GM12875 (cell line): ENCODE data around the gene BMF.

Experiments
- H3K4me3 ChIP-seq: one replicate; pipeline ENCODE4 v1.5.1; 2011; ENCODE audit warnings: low read depth, low read length, control low read depth
- TF ChIP-seq, protein P1 (sequence below): IDR thresholded peaks from 2 replicates; pipeline ENCODE4 v1.5.1; 2011; ENCODE audit warnings: low read depth, mild to moderate bottlenecking, control low read depth, inconsistent platforms, low read length, moderate library complexity, borderline replicate concordance; ENCODE audit not compliant: insufficient read depth

BMF gene

DNA sequence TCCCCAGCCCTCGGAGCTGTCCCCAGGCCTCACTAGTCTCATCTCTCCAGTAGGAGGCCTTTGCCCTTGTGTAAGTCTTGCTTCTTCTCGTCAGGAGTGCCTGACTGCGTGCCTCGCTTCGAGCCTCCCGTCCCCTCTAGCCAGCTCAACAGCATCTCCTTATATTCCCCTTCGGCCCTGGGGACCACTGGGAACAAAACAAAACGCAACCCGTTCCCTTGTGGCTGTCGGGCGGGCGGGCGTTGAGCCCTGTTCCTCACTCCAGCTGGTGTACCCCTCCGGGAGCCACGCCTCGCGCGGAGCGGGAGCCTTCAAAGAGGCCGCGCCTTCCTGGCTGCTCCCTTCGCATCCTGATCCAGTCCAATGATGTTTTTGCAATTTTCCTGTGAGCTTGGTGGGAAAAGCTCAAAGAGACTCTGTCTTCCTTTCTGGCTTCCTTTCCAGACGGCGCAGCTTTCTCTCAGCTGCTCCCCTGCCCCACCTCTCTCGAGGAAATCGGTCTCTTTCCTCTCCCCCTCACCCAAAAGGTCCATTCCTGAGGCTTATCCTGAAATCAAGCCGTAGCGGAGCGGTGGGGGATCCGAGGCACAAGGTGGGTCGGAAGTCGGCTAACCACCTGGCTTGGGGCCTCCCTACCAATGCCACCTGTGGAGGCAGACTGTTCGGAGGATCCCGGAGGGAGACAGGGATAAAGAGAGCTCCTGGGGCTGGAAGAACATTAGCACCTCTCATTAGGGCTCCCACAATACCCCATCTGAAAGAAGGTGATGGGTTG is 36.3 kb downstream of the BMF start:
- TF ChIP-seq, protein P1, sequence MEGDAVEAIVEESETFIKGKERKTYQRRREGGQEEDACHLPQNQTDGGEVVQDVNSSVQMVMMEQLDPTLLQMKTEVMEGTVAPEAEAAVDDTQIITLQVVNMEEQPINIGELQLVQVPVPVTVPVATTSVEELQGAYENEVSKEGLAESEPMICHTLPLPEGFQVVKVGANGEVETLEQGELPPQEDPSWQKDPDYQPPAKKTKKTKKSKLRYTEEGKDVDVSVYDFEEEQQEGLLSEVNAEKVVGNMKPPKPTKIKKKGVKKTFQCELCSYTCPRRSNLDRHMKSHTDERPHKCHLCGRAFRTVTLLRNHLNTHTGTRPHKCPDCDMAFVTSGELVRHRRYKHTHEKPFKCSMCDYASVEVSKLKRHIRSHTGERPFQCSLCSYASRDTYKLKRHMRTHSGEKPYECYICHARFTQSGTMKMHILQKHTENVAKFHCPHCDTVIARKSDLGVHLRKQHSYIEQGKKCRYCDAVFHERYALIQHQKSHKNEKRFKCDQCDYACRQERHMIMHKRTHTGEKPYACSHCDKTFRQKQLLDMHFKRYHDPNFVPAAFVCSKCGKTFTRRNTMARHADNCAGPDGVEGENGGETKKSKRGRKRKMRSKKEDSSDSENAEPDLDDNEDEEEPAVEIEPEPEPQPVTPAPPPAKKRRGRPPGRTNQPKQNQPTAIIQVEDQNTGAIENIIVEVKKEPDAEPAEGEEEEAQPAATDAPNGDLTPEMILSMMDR: no peak
- H3K4me3 ChIP-seq: no peak overlapping the region

DNA sequence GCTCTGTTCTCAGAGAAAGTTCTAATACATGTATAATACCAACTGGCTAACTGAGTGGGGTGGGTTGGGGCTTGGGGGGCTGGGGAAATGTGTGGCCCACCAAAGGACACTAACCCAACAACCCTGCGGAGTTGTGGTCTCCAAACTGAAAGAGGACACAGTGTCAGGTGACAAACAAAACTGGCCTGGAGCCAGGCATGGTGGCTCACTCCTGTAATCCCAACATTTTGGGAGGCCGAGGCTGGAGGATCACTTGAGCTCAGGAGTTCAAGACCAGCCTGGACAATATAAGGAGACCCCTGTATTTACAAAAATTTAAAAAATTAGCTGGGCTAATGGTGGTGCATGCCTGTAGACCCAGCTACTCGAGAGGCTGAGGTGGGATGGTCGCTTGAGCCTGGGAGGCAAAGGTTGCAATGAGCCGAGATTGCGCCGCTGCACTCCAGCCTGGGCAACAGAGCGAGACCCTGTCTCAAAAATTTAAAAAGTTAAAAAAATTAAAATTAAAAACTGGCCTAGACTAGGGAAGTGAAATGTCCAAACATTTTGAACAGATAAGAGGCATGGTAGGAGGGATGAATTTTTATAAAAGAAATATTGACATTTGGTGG is 38.0 kb downstream of the BMF start:
- no peak overlapping the region for H3K4me3 ChIP-seq
- TF ChIP-seq, protein P1: no peak

DNA sequence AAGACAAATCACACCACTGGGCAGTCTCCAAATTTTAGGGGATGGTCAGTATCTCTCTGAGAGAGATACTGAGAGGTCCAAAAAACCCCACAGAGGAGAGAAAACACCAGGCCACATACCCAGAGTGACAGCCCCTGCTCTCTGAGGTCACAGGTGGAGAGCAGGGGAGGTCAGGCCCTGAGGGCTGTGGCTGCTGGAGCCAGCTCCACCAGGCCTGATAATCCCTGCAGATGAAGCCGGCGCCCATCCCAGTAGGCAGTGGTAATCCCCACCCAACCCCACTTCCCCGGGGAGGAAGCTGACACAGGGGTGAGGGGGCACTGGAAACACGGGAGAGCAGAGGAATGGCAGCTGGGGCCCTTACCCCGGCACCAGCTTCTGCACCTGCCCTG is 38.5 kb downstream of the BMF start:
- H3K4me3 ChIP-seq: no peak overlapping the region
- TF ChIP-seq, protein P1: no peak

DNA sequence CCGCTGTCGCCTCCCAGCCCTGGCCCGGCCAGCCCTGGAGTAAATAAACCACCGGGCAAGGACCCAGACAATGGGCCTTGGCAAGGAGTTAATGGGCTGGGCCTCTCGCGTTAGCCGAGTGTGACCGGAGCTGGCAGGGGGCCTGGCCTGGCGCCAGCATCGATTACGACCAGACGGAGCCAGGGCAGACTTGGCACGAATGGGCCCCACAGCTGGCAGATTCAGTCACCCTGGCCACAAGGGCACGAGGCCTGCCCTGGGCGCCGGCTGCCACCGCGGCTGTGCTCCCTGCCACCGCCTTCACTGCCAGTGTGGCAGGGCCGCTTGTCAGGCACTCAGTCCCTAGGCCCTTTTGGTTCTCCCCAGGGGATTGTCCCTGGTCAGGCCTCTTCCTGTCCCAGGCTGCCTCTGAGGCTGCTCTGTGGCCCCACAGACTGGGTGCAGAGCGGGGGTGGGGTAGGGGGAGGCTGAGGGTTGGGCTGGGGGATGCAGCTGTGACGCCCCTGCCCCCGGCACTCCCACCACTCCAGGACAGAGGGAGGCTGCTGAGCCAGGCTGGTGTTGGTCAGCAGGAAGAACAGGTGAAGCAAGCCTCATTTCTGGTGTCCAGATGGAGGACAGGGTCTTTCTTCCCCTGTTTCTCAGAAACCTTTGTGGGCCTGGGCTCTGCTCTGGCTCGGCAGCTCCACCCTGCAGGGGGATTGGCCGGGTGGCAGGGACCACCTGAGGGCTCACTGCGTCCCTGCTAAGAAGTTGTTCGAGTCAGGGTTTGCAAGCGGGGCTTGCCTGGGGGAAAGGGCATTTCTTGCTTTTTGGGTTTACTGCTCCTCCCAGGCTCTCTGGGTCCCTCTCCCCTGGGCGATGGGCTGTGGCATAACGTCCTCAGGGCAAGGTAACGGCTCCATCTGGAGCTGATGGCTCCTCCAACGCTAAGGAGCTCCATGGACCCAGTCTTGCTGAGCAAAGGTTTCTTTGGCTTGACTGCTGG is 39.2 kb downstream of the BMF start:
- TF ChIP-seq, protein P1: no peak
- no peak overlapping the region for H3K4me3 ChIP-seq

DNA sequence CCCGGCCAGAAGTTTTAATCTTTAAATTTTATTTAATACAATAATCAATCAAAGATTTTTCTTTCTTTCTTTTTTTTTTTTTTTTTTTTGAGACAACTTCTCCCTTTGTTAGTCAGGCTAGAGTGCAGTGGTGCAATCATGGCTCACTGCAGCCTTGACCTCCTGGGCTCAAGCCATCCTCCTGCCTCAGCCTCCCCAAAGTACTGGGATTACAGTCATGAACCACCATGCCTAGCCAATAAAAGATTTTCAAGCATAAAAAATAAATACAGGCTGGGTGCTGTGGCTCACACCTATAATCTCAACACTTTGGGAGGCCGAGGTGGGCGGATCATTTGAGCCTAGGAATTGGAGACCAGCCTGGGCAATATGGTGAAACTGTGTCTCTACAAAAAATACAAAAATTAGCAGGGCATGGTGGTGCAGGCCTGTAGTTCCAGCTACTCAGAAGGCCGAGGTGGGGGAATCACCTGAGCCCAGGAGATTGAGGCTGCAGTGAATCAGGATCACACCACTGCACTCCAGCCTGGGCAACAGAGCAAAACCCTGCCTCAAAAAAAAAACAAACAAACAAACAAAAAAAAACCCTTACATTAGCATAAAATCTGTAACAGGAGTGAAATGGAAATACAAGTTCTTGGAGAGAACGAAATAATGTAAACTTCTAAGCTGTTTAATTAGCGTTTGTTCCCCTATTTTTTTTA is 40.6 kb downstream of the BMF start:
- TF ChIP-seq, protein P1: no peak
- no peak overlapping the region for H3K4me3 ChIP-seq

DNA sequence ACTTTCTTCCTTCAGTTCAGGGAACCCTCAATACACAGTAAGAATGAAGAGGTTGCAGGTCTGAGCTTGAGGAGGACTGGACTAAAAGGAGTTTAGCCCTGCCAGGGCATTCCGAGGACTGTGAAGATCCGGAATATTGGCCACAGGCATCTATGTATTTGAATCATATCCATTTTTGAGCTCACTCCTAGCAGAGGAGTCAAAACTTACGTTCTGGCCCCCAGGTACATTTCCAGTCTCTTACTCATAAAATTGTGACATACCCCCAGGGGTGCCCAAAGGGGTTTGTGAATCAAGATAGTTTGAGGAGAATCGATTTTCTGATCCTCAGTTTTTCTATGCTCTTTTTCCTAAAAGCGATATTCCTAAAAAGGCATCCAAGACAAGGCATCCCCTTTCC is 42.1 kb downstream of the BMF start:
- TF ChIP-seq, protein P1: no peak
- no peak overlapping the region for H3K4me3 ChIP-seq
